Stimulated activated CD4-positive, alpha-beta T cell treated with anti-CD3 and anti-CD28 coated beads, Interleukin-1b, Interleukin-23, amount 100 ng/mL, for 4 hours (primary cell): ENCODE measurements around the gene MYOZ1.
"Not testable (repeated sequence)": the region's sequence is repeated elsewhere in the genome, so short reads cannot be mapped to it uniquely, and the experiment has no call there.

Source experiments
- DNase-seq, 2 donors: peaks; one replicate each; pipeline ENCODE4 v3.0.0-alpha.2; 2020; ENCODE audit warnings: low read depth in 2 of 2

MYOZ1 gene

GRCh38 chr10:73641328-73642060 is at the start of gene MYOZ1:
Gene MYOZ1 (minus strand): TSS chr10:73641474. CDS start chr10:73640017, 1,457 bp downstream.
- no peak for DNase-seq

GRCh38 chr10:73690755-73691154 is 49.5 kb upstream of the MYOZ1 start:
- not testable (repeated sequence) for DNase-seq

DNA sequence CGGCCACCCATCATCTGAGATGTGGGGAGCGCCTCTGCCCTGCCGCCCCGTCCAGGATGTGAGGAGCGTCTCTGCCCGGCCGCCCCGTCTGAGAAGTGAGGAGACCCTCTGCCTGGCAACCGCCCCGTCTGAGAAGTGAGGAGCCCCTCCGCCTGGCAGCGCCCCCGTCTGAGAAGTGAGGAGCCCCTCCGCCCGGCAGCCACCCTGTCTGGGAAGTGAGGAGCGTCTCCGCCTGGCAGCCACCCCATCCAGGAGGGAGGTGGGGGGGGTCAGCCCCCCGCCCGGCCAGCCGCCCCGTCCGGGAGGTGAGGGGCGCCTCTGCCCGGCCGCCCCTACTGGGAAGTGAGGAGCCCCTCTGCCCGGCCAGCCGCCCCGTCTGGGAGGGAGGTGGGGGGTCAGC is 48.3 kb upstream of the MYOZ1 start:
- not testable (repeated sequence) for DNase-seq

DNA sequence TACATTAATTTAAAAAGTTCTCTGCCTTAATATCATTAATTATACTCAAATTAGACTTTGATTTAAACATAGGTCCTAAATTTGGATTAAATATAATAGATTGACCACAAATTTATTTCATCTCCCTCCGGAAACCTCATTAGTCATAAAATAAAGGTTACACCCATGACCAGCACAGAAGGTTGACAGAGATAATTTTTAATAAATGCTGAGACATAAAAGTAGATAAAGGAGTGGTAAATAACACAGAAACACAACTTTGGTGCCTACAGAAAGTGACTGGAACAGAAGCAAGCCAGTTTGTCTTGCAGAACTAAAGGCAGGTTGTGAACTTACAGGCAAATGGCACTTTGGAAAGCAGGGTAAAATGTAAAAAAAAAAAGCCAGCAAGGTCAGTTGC is 46.4 kb upstream of the MYOZ1 start:
- not testable (repeated sequence) for DNase-seq

GRCh38 chr10:73674546-73674945 is 33.3 kb upstream of the MYOZ1 start:
- not testable (repeated sequence) for DNase-seq

GRCh38 chr10:73668378-73668777 is 27.1 kb upstream of the MYOZ1 start:
- DNase-seq, result not testable (repeated sequence)

DNA sequence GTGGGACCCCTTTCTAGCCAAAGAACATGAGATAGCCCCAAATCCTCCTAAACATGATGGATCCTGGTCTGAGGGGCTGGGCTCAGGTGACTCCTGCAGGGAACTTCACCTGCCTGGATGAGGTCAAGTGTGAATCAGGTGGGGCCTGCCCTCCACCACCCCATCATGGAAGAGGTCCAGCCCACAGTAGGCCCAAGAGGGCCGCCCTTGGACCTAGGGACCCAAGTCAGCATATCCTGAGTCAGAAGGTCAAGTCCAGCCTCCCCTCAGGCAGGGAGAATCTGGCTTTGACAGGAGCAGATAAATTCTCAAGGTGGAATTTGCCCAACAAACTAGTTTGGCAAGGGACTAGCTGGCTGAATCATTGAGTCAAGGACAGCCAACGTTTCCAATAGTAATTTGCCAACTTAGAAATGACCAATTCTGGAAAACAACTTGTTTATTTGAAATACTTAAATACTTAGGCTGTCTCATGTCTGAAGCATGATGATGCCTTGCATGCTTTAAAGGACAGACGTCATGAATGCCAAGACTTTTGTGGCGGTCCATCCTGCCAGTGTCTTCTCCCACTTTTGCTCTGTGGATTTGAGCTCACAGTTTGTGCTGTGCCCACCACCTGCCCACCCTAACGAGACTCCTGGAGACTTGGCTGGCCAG is 25.0 kb upstream of the MYOZ1 start:
- DNase-seq, result not testable (repeated sequence)

GRCh38 chr10:73665581-73665980 is 24.3 kb upstream of the MYOZ1 start:
- not testable (repeated sequence) for DNase-seq

DNA sequence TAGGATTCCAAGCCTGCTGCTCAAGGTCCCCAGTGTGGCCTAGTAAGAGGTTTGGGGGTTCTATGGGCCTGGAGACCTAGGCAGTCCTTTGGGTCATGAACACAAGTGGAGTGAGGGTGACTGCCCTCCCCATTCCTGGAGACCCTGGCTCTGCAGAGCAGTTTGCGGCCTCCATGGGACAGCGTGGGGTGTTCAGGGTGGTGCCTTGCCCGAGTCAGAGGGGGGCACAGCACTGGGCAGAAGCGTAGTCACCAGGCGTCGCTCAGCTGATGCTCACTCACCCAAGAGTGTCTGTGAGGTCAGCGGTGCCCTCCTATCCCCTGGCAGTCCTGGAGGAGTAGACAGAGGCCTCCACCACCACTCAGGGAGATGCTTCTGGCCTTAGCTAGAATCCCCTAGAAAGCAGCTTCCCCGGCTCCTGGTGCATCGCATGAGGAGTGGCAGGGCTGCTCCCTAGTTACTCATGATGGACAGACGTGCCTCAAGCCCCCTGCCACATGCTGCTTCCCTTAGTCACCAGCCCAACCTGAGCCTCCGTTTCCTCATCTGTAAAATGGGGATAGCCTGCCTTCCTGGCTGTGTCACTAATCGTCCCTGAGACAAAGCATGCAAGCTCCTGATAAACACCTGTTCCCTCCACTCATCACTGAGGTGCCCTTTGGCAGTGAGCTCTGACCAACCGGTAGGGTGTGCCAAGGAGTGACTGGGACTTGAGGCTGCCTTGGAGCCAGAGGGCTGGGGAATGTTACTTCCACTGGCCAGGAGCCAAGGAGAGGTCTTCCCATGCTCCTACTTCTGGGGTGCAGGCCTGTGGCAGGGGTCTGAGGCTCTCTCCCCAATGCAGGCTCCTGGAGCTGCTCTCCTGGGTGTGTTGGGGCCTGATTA is 23.1 kb upstream of the MYOZ1 start:
- not testable (repeated sequence) for DNase-seq

DNA sequence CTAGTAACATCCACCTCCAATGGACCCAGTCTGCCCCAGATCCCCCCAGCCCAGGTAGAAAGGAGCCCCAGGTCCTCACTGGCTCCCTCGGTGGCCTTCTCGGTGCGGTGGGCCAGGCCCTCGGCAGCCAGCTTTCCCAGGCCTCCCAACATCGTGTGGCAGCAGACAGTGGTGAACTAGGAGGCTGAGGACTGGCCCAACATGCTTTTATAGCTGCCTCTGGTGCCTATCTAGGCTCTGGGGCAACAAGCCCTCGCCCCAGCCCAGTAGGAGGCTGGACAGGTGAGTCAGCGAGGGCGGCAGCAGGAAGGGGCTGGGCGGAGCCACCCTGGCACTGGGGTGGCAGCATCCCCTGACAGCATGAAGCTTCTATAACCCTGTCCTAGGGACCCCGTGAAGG is 22.3 kb upstream of the MYOZ1 start:
- not testable (repeated sequence) for DNase-seq

DNA sequence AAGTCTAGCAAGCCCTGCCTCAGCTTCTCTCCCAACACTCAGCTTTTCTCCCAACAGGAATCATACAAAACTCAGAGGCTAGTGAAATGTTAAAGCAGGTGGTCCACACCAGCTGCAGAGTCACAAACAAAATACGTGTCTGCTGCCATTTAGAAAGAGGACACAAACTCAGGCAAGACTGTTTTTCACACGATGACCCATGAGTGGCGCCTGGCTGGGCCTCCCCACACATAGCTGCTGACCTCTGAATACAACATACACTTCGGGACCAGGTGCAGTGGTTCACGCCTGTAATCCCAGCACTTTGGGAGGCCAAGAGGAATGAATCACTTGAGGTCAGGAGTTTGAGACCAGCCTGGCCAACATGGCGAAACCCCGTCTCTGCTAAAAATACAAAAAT is 21.4 kb upstream of the MYOZ1 start:
- not testable (repeated sequence) for DNase-seq

GRCh38 chr10:73655990-73656298 is 14.7 kb upstream of the MYOZ1 start, which contains the start of gene SYNPO2L:
Gene SYNPO2L (minus strand): TSS chr10:73656029. CDS start chr10:73655922, 107 bp downstream.
- DNase-seq, result no peak

GRCh38 chr10:73655257-73655989 is 14.1 kb upstream of the MYOZ1 start:
- no peak for DNase-seq

DNA sequence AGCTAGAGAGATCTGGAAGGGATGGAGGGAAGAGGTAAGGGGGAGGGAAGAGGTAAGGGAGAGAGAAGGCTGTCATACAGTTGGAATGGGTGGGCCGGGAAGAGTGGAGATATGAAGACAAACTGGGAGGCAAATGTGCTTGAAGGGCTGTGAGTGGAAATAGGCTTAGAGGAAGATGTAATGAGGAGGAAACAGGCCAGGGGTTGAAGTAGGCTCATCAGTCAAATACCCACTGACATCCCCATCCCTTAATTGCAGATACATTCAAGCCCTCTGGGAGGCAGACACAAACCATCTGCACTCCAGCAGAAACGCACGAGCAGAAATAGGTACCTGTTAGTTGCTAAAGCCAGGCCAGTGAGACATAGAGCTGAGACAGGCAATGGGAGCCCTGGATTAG is 12.4 kb upstream of the MYOZ1 start:
- DNase-seq, result no peak

- no peak for DNase-seq
Measured at GRCh38 chr10:73653195-73653594, 11.9 kb upstream of the MYOZ1 start.

GRCh38 chr10:73650537-73651331 is 9.5 kb upstream of the MYOZ1 start:
- no peak for DNase-seq

GRCh38 chr10:73649876-73650536 is 8.7 kb upstream of the MYOZ1 start:
- DNase-seq, result no peak

DNA sequence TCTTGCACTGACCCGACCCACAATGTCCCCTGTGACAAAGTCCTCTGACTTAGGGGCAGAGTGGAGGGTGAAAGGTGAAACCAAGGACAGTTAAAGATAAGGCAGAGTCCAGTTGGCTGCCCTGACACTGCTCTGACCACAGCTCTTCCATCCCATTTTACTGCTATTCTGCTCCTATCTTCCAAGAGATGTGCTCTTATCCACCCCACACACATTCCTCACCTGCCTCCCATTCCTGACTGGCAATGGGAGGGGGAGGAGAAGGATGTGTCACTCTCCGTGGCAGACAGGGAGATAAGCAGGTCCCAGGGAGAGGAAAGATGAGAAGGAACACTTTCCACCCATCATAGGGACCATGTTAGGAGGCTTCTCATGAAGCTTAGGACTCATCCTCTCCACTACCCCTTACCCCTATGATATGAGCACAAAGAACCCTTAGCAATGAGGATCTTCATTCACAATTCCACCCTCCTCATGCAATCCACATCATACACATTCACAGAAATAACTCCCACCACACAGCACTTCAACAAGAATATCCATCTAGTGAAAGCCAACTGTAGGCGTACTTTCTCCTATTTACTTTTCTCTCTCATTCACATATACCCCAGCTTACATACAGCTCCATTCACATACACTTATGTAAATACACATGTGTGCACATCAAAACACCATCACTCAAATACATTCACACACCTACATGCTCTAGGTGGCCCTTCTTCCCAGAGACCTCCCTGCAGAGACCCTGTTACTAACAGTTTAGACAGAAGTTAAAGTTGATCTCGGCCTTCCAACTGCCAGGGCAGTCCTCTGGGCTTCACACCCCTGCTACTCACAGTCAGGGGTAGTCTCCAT is 7.9 kb upstream of the MYOZ1 start:
- no peak for DNase-seq
